CD8-positive, alpha-beta memory T cell (primary cell): ENCODE data around the gene CEACAM21. TPM values are rescaled to one million over a fixed set of nuclear protein-coding genes. Genes with fewer than 3 reads are reported as not detected.

ENCODE experiments used
- CTCF ChIA-PET: fragments of 350-600 bp; sonication (Branson Sonifier 250); formaldehyde crosslinking; loops from one replicate; lab custom pipeline; 2021; ENCODE audit warnings: antibody characterized with exemption; lab: Charles Lee
- POLR2A ChIA-PET: fragments of 350-600 bp; sonication (Branson Sonifier 250); formaldehyde crosslinking; loops from one replicate; lab custom pipeline; 2021; ENCODE audit warnings: antibody characterized with exemption; lab: Charles Lee
- DNase-seq, 5 donors: peaks; one replicate each; pipeline versions ENCODE4 v3.0.0 to v3.0.0-alpha.2; 2020 to 2022; ENCODE audit warnings: mixed read lengths in 1 of 5
- H3K27ac ChIP-seq: one replicate; pipeline ENCODE4 v1.7.0; 2013; ENCODE audit warnings: low read depth, mild to moderate bottlenecking, low read length, moderate library complexity
- H3K27me3 ChIP-seq: 2 replicates; pipeline ENCODE4 v1.7.0; 2013; ENCODE audit warnings: low read length, mild to moderate bottlenecking; ENCODE audit not compliant: insufficient read depth, poor library complexity, severe bottlenecking
- H3K36me3 ChIP-seq: 2 replicates; pipeline ENCODE4 v1.7.0; 2013; ENCODE audit warnings: mild to moderate bottlenecking, low read length, moderate library complexity; ENCODE audit not compliant: insufficient read depth
- H3K4me1 ChIP-seq: 2 replicates; pipeline ENCODE4 v1.7.0; 2013; ENCODE audit warnings: mild to moderate bottlenecking, low read length, moderate library complexity; ENCODE audit not compliant: insufficient read depth
- H3K4me3 ChIP-seq: 2 replicates; pipeline ENCODE4 v1.7.0; 2013; ENCODE audit warnings: mild to moderate bottlenecking, low read length
- H3K9me3 ChIP-seq: 2 replicates; pipeline ENCODE4 v1.7.0; 2013; ENCODE audit warnings: mild to moderate bottlenecking, low read length
- H3K27ac Mint-ChIP-seq, 8 donors: one replicate each; pipeline ENCODE4 v1.8.0; 2020 to 2021; ENCODE audit warnings: mixed read lengths in 8 of 8, mild to moderate bottlenecking in 6 of 8, inconsistent platforms in 3 of 8, moderate library complexity in 3 of 8
- H3K27me3 Mint-ChIP-seq, 2 donors: one replicate each; pipeline ENCODE4 v1.8.0; 2020 to 2021; ENCODE audit warnings: mixed read lengths in 2 of 2, mild to moderate bottlenecking in 1 of 2, moderate library complexity in 1 of 2
- H3K36me3 Mint-ChIP-seq, 3 donors: one replicate each; pipeline ENCODE4 v1.8.0; 2020 to 2021; ENCODE audit warnings: mixed read lengths in 3 of 3, inconsistent platforms in 1 of 3, mild to moderate bottlenecking in 1 of 3
- H3K4me1 Mint-ChIP-seq, 3 donors: one replicate each; pipeline ENCODE4 v1.8.0; 2020 to 2021; ENCODE audit warnings: mixed read lengths in 3 of 3, inconsistent platforms in 1 of 3, mild to moderate bottlenecking in 1 of 3
- H3K4me3 Mint-ChIP-seq, 7 donors: one replicate each; pipeline ENCODE4 v1.8.0; 2020 to 2021; ENCODE audit warnings: mixed read lengths in 7 of 7, mild to moderate bottlenecking in 6 of 7, moderate library complexity in 4 of 7, inconsistent platforms in 2 of 7
- H3K9me3 Mint-ChIP-seq, 5 donors: one replicate each; pipeline ENCODE4 v1.8.0; 2020 to 2022; ENCODE audit warnings: mixed read lengths in 5 of 5, mild to moderate bottlenecking in 3 of 5, moderate library complexity in 2 of 5, inconsistent platforms in 1 of 5
- polyA plus RNA-seq: library from polyadenylated mRNA; unstranded; fragments of 300-500 nt; fragmentation: Illumina TruSeq; gene quantifications from one replicate; pipeline ENCODE4 v1.2.3, GENCODE V29; 2021
- total RNA-seq, 2 experiments: library from RNA; stranded (reverse); gene quantifications; one replicate each; pipeline ENCODE4 v1.2.3, GENCODE V29; 2021

CEACAM21 gene
- total and polyA plus RNA-seq, 3 experiments from 2014 or later: 26.8 to 46.6 (median 29.2) TPM

GRCh38 chr19:41543582-41543981 lies 32.4 kb upstream of the CEACAM21 start:
- H3K27me3 Mint-ChIP-seq: no peaks in the 10 kb centered on the region
- no peaks in the 10 kb centered on the region for H3K9me3 Mint-ChIP-seq
- ChIA-PET CTCF (interaction anchor here (1.6 to 15.7 kb wide), 3 partner anchors 15 to 95 kb away, joined by 5 to 180 read pairs (median 136); no protein-coding TSS in a partner anchor), POLR2A (interaction anchor here (0.7 kb wide), 1 partner anchor 47 kb away, joined by 4 read pairs; no protein-coding TSS in a partner anchor)
- H3K27ac Mint-ChIP-seq: peak overlapping the region in 7 of 8 donors; percentile 64 to 95 (median 90)
- H3K9me3 ChIP-seq: no peaks in the 10 kb centered on the region
- peaks cover 52 to 66% (median 61%) of the 10 kb centered on the region in 3 donors for H3K4me1 Mint-ChIP-seq
- DNase-seq: no peak
- no peaks in the 10 kb centered on the region for H3K27me3 ChIP-seq
- peaks cover 60% of the 10 kb centered on the region for H3K4me1 ChIP-seq
- no peaks in the 10 kb centered on the region for H3K36me3 ChIP-seq
- H3K27ac ChIP-seq: no peak overlapping the region
- no peak overlapping the region for H3K4me3 ChIP-seq
- H3K36me3 Mint-ChIP-seq: no peaks in the 10 kb centered on the region
- H3K4me3 Mint-ChIP-seq: no peak overlapping the region

GRCh38 chr19:41545547-41545946 lies 30.4 kb upstream of the CEACAM21 start:
- peaks cover 0 to 1% of the 10 kb centered on the region in 2 donors for H3K27me3 Mint-ChIP-seq
- POLR2A ChIA-PET: interaction anchor here (0.5 to 1.1 kb wide), 3 partner anchors 12 to 25 kb away, joined by 3 to 4 read pairs (median 3); no protein-coding TSS in a partner anchor

GRCh38 chr19:41546386-41546789 lies 29.6 kb upstream of the CEACAM21 start:
- Histone ChIP-seq H3K9me3 (no peaks in the 10 kb centered on the region), H3K36me3 (no peaks in the 10 kb centered on the region), H3K4me3 (peak overlapping the region; percentile 62), H3K27me3 (no peaks in the 10 kb centered on the region), H3K27ac (peak overlapping the region; percentile 40), H3K4me1 (peaks cover 65% of the 10 kb centered on the region)
- Mint-ChIP-seq H3K36me3 (peaks cover 8 to 15% (median 8%) of the 10 kb centered on the region in 3 donors), H3K4me3 (peak overlapping the region; percentile 82 to 90 (median 88)), H3K27ac (peak overlapping the region; percentile 91 to 100 (median 96)), H3K27me3 (peaks cover 0 to 1% of the 10 kb centered on the region in 2 donors), H3K4me1 (peaks cover 59 to 75% (median 69%) of the 10 kb centered on the region in 3 donors), H3K9me3 (no peaks in the 10 kb centered on the region)
- DNase-seq: peak in 3 of 5 donors; percentile 34 to 61 (median 58)
- ChIA-PET POLR2A (interaction anchor here (1.0 to 1.3 kb wide), 4 partner anchors 8 to 24 kb away, joined by 3 to 11 read pairs (median 4); no protein-coding TSS in a partner anchor), CTCF (interaction anchor here (1.2 to 15.7 kb wide), 4 partner anchors 12 to 96 kb away, joined by 3 to 180 read pairs (median 70); no protein-coding TSS in a partner anchor)

More at GRCh38 chr19:41545547-41545946, 30.4 kb upstream of the CEACAM21 start:
- peaks cover 65% of the 10 kb centered on the region for H3K4me1 ChIP-seq
- peaks cover 3 to 9% (median 7%) of the 10 kb centered on the region in 3 donors for H3K36me3 Mint-ChIP-seq
- peak in 1 of 5 donors; percentile 21 for DNase-seq
- no peaks in the 10 kb centered on the region for H3K27me3 ChIP-seq
- H3K4me3 ChIP-seq: peak overlapping the region; percentile 62
- H3K27ac ChIP-seq: no peak overlapping the region
- peak overlapping the region; percentile 91 to 100 (median 96) for H3K27ac Mint-ChIP-seq
- CTCF ChIA-PET: interaction anchor here (1.2 to 15.7 kb wide), 4 partner anchors 12 to 96 kb away, joined by 3 to 180 read pairs (median 70); no protein-coding TSS in a partner anchor
- H3K36me3 ChIP-seq: no peaks in the 10 kb centered on the region
- peak overlapping the region; percentile 82 to 90 (median 88) for H3K4me3 Mint-ChIP-seq
- H3K9me3 ChIP-seq: no peaks in the 10 kb centered on the region
- H3K4me1 Mint-ChIP-seq: peaks cover 59 to 75% (median 69%) of the 10 kb centered on the region in 3 donors
- H3K9me3 Mint-ChIP-seq: no peaks in the 10 kb centered on the region

- Histone ChIP-seq H3K36me3 (no peaks in the 10 kb centered on the region), H3K27ac (no peak overlapping the region), H3K9me3 (no peaks in the 10 kb centered on the region), H3K4me1 (peaks cover 65% of the 10 kb centered on the region), H3K4me3 (peak overlapping the region; percentile 62), H3K27me3 (no peaks in the 10 kb centered on the region)
- ChIA-PET POLR2A (interaction anchor here (0.7 to 1.3 kb wide), 4 partner anchors 8 to 17 kb away, joined by 3 to 11 read pairs (median 6); no protein-coding TSS in a partner anchor), CTCF (interaction anchor here (1.3 to 15.7 kb wide), 4 partner anchors 8 to 97 kb away, joined by 5 to 180 read pairs (median 70); no protein-coding TSS in a partner anchor)
- peaks cover 58 to 74% (median 72%) of the 10 kb centered on the region in 3 donors for H3K4me1 Mint-ChIP-seq
- H3K36me3 Mint-ChIP-seq: peaks cover 12 to 21% (median 12%) of the 10 kb centered on the region in 3 donors
- H3K27ac Mint-ChIP-seq: peak overlapping the region; percentile 91 to 100 (median 96)
- peaks cover 0 to 1% of the 10 kb centered on the region in 2 donors for H3K27me3 Mint-ChIP-seq
- no peaks in the 10 kb centered on the region for H3K9me3 Mint-ChIP-seq
- no peak for DNase-seq
- peak overlapping the region; percentile 5 to 90 (median 88) for H3K4me3 Mint-ChIP-seq
These were observed 29.0 kb upstream of the CEACAM21 start for GRCh38 chr19:41546961-41547360.

GRCh38 chr19:41547569-41547968 lies 28.4 kb upstream of the CEACAM21 start:
- H3K36me3 Mint-ChIP-seq: peaks cover 12 to 26% (median 16%) of the 10 kb centered on the region in 3 donors
- no peak overlapping the region for H3K4me3 ChIP-seq
- H3K27me3 Mint-ChIP-seq: peaks cover 0 to 1% of the 10 kb centered on the region in 2 donors
- no peaks in the 10 kb centered on the region for H3K9me3 Mint-ChIP-seq
- peaks cover 55 to 72% (median 71%) of the 10 kb centered on the region in 3 donors for H3K4me1 Mint-ChIP-seq
- no peaks in the 10 kb centered on the region for H3K27me3 ChIP-seq
- H3K4me1 ChIP-seq: peaks cover 59% of the 10 kb centered on the region
- peak overlapping the region; percentile 49 to 100 (median 90) for H3K27ac Mint-ChIP-seq
- H3K36me3 ChIP-seq: no peaks in the 10 kb centered on the region
- H3K27ac ChIP-seq: no peak overlapping the region
- no peak for DNase-seq
- no peaks in the 10 kb centered on the region for H3K9me3 ChIP-seq
- ChIA-PET POLR2A (interaction anchor here (2.3 kb wide), 1 partner anchor 12 kb away, joined by 14 read pairs; no protein-coding TSS in a partner anchor), CTCF (interaction anchor here (1.4 to 15.7 kb wide), 3 partner anchors 8 to 22 kb away, joined by 5 to 180 read pairs (median 136); no protein-coding TSS in a partner anchor)
- peak overlapping the region in 6 of 7 donors; percentile 20 to 82 (median 42) for H3K4me3 Mint-ChIP-seq

- no peaks in the 10 kb centered on the region for H3K36me3 ChIP-seq
- peaks cover 14 to 30% (median 21%) of the 10 kb centered on the region in 3 donors for H3K36me3 Mint-ChIP-seq
- no peaks in the 10 kb centered on the region for H3K9me3 ChIP-seq
- POLR2A ChIA-PET: interaction anchor here (2.3 kb wide), 1 partner anchor 11 kb away, joined by 14 read pairs; no protein-coding TSS in a partner anchor
- no peak for DNase-seq
- H3K4me1 Mint-ChIP-seq: peaks cover 56 to 73% (median 73%) of the 10 kb centered on the region in 3 donors
- no peak overlapping the region for H3K27ac ChIP-seq
- peak overlapping the region in 6 of 8 donors; percentile 30 to 95 (median 82) for H3K27ac Mint-ChIP-seq
- CTCF ChIA-PET: interaction anchor here (1.1 to 15.7 kb wide), 5 partner anchors 9 to 98 kb away, joined by 3 to 180 read pairs (median 5); no protein-coding TSS in a partner anchor
- H3K4me3 Mint-ChIP-seq: peak overlapping the region in 5 of 7 donors; percentile 35 to 62 (median 47)
- peaks cover 0 to 3% of the 10 kb centered on the region in 2 donors for H3K27me3 Mint-ChIP-seq
- H3K4me1 ChIP-seq: peaks cover 56% of the 10 kb centered on the region
- H3K9me3 Mint-ChIP-seq: no peaks in the 10 kb centered on the region
- no peaks in the 10 kb centered on the region for H3K27me3 ChIP-seq
- no peak overlapping the region for H3K4me3 ChIP-seq
These were observed 27.9 kb upstream of the CEACAM21 start for GRCh38 chr19:41548047-41548446.

- peaks cover 0 to 3% of the 10 kb centered on the region in 2 donors for H3K27me3 Mint-ChIP-seq
- H3K27ac Mint-ChIP-seq: peak overlapping the region; percentile 88 to 98 (median 95)
- Histone ChIP-seq H3K4me1 (peaks cover 56% of the 10 kb centered on the region), H3K27ac (peak overlapping the region; percentile 66), H3K27me3 (no peaks in the 10 kb centered on the region), H3K36me3 (peaks cover 6% of the 10 kb centered on the region), H3K9me3 (no peaks in the 10 kb centered on the region), H3K4me3 (peak overlapping the region; percentile 88)
- CTCF ChIA-PET: interaction anchor here (0.8 to 15.7 kb wide), 7 partner anchors 10 to 183 kb away, joined by 3 to 180 read pairs (median 5); no protein-coding TSS in a partner anchor
- no peaks in the 10 kb centered on the region for H3K9me3 Mint-ChIP-seq
- H3K36me3 Mint-ChIP-seq: peaks cover 17 to 40% (median 29%) of the 10 kb centered on the region in 3 donors
- H3K4me1 Mint-ChIP-seq: peaks cover 61 to 73% (median 73%) of the 10 kb centered on the region in 3 donors
- POLR2A ChIA-PET: interaction anchor here (1.1 to 2.3 kb wide), 4 partner anchors 10 to 185 kb away, joined by 4 to 14 read pairs (median 6); partner anchors contain the start of gene B9D2
- DNase-seq: peak; percentile 59 to 85 (median 69)
- peak overlapping the region; percentile 95 to 100 (median 98) for H3K4me3 Mint-ChIP-seq
These were observed 26.8 kb upstream of the CEACAM21 start for GRCh38 chr19:41548954-41549688.
